Lower lobe of right lung (tissue), 2 donors: Measurements from ENCODE around the gene SEPTIN2. TPM values are rescaled to one million over a fixed set of nuclear protein-coding genes. Genes with fewer than 3 reads are reported as not detected.

ENCODE experiments used
- ATAC-seq, 2 donors: fragments of 200-7000 bp; cut with Tn5 transposase; one replicate each; pipeline ENCODE4 v1.9.1; 2020 to 2022; ENCODE audit warnings: mild to moderate bottlenecking in 2 of 2, moderate library complexity in 2 of 2
- DNase-seq: peaks from one replicate; pipeline ENCODE4 v3.0.0-alpha.2; 2020
- H3K27ac ChIP-seq: fragments of 200-600 bp; one replicate; pipeline ENCODE4 v1.8.0; 2022
- H3K27me3 ChIP-seq: fragments of 200-600 bp; one replicate; pipeline ENCODE4 v1.8.0; 2022; ENCODE audit warnings: low read depth
- H3K36me3 ChIP-seq: fragments of 200-600 bp; one replicate; pipeline ENCODE4 v1.8.0; 2022; ENCODE audit warnings: mild to moderate bottlenecking
- H3K4me1 ChIP-seq: fragments of 200-600 bp; one replicate; pipeline ENCODE4 v1.8.0; 2022
- H3K4me3 ChIP-seq: fragments of 200-600 bp; one replicate; pipeline ENCODE4 v1.8.0; 2022; ENCODE audit warnings: mild to moderate bottlenecking
- H3K9me3 ChIP-seq: fragments of 200-600 bp; one replicate; pipeline ENCODE4 v1.8.0; 2022
- CTCF ChIP-seq: fragments of 200-600 bp; IDR thresholded peaks from one replicate; pipeline ENCODE4 v1.8.0; 2022; ENCODE audit warnings: antibody characterized with exemption, mild to moderate bottlenecking
- intact Hi-C: fragments of 100-400 bp; cut with DNase I; formaldehyde crosslinking; loops from one replicate; pipeline ENCODE4 v1.11.0; 2022
- total RNA-seq: library from RNA; stranded (reverse); fragmentation: NEBNext Ultra II Directional; extraction: Animal tissue kit (Norgen Biotek cat#: 25700); gene quantifications from one replicate; pipeline ENCODE4 v1.2.1, GENCODE V29; 2021
- donor health status: DM: no; HTN: yes; CAD: no; lungs with severe emphysema.

SEPTIN2 gene
- total RNA-seq, 1 donor from 2014 or later, result 255 TPM

DNA sequence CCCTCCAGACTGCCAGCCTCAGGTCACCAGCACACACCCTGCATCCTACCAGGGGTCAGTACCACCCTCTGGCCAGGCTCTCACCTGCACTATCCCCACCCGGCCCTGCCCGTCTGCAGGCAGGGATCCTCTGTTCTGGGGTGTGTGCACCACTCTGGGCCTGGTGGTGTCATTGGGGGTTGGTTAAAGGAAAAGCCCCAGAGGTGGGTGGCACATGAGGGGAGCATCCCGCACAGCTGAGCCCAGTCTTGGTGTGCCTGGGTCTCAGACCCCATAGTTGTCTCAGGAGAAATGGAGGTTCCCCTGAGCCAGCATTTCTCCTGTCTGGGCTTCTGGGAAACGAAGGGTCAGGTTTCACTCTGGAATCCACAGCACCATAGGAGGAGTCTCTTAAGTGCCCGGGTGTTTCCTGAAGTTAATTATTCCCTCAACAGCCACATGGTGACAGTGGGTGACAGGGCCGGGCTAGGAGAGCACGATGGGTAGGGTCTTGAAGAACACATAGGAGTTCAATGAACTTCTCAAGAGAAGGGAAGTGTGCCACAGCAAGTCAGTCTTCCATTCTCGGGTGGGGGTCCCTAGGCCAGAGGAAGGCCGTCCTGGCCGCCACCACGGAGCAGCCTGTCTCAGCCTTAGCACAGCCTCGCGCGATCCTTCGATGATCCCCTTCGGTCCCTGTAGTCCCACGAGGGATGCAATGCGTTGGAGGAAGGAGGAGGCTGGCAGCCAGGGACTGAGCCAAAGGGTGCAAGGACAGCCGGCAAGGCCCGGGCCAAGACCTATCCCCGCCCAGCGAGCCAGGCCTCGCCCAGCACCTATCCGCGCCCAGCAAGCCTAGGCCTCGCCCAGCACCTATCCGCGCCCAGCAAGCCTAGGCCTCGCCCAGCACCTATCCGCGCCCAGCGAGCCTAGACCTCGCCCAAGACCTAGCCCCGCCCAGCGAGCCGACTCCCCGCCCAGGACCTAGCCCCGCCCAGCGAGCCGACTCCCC, 39.2 kb downstream of the SEPTIN2 start:
- intact Hi-C loops, result no loop called here
- Histone ChIP-seq H3K27ac (peak overlapping the region; percentile 75), H3K4me3 (peak overlapping the region; percentile 45), H3K27me3 (no peaks in the 10 kb centered on the region), H3K9me3 (no peaks in the 10 kb centered on the region), H3K36me3 (peaks cover 47% of the 10 kb centered on the region), H3K4me1 (peaks cover 50% of the 10 kb centered on the region)
- TF ChIP-seq CTCF, result no peak
- DNase-seq (peak; percentile 96), ATAC-seq (peak; percentile 68 to 71)

DNA sequence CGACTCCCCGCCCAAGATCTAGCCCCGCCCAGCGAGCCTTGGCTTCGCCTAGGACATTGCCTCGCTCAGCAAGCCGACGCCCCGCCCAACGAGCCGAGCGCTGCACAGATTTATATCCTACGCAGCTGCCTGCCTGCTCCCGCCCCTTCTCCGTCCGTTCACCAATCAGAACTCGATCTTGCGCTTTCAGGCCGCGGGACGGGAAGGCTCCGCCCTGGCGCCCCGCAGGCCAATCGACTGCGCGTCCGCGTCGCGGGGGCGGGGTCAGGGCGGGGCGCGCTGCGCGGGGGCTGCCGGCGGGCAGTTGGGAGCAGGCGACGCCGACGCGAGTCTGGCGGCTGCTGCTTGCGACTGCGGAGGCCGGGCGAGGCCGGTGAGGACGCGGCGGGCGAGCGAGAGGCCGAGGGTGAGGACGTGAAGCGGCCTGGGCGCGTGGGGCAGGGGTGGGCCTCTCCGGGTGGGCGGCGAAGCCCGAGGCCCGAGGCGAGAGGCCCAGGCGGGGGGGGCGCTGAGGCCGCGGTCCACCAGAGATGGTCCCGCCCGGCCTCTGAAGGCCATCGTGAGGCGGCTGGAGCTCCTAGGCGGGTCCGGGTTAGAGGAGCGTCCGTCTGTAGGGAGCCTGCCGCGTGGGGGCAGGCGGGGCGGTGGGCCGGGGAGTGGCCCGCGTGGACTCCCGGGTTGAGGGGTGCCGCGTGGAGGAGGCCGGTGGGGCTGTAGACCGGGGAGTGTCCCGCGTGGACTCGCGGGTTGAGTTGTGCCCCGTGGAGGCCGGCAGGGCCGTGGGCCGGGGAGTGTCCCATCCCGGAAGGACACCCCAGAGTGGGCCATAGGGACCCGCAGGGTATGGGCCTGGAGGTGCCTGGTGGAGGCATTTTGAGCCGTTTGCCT, 40.5 kb downstream of the SEPTIN2 start, which contains the start of gene FARP2:
FARP2 (plus strand) TSS at position 303 of the 888 bp plus-strand sequence. CDS start 16,823 bp downstream, outside the sequence.
- Histone ChIP-seq H3K36me3 (peaks cover 34% of the 10 kb centered on the region), H3K4me1 (peaks cover 45% of the 10 kb centered on the region), H3K9me3 (no peaks in the 10 kb centered on the region), H3K4me3 (peak within 1 kb of the TSS; percentile 72), H3K27ac (peak within 1 kb of the TSS; percentile 89), H3K27me3 (no peaks in the 10 kb centered on the region)
- ATAC-seq, result peak; percentile 91 to 95
- DNase-seq, result peak; percentile 100
- intact Hi-C loops, result no loop called here
- TF ChIP-seq CTCF, result no peak

GRCh38 chr2:241356871-241357260, 41.1 kb downstream of the SEPTIN2 start:
- no peak for TF ChIP-seq CTCF
- Histone ChIP-seq H3K27ac (peak overlapping the region; percentile 89), H3K4me3 (peak overlapping the region; percentile 72), H3K9me3 (no peaks in the 10 kb centered on the region), H3K27me3 (no peaks in the 10 kb centered on the region), H3K36me3 (peaks cover 28% of the 10 kb centered on the region), H3K4me1 (peaks cover 42% of the 10 kb centered on the region)
- ATAC-seq (no peak), DNase-seq (no peak)
- intact Hi-C loops, result no loop called here

GRCh38 chr2:241357531-241357930, 41.8 kb downstream of the SEPTIN2 start:
- peaks cover 43% of the 10 kb centered on the region for H3K4me1 ChIP-seq
- intact Hi-C loops, result no loop called here
- ATAC-seq (no peak), DNase-seq (no peak)
- peaks cover 21% of the 10 kb centered on the region for H3K36me3 ChIP-seq
- H3K4me3 ChIP-seq, result peak overlapping the region; percentile 72
- no peaks in the 10 kb centered on the region for H3K9me3 ChIP-seq
- no peaks in the 10 kb centered on the region for H3K27me3 ChIP-seq
- no peak for TF ChIP-seq CTCF
- no peak overlapping the region for H3K27ac ChIP-seq

DNA sequence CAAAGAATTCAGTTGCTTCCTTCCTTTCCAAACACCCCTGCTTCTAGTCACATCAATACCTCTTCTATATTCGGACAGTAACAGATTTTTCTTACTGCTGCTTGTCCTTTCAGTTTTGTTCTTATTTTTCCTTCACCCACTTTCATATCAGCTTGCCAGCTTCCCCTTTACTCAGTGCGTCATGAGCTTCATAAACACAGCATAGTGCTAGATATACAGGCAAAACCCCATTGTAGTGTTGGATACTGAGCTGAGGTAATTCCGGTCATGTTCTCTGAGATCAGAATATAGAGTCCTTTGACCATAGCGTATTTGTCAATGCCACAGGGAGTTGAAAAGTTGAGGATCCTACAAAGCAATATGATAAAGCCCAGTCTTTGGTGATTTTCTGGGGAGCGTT, 42.7 kb downstream of the SEPTIN2 start:
- intact Hi-C loops, result no loop called here
- no peak for ATAC-seq
- H3K4me3 ChIP-seq, result peak overlapping the region; percentile 72

More for the DNA sequence above, 42.7 kb downstream of the SEPTIN2 start:
- Histone ChIP-seq H3K27ac (no peak overlapping the region), H3K9me3 (no peaks in the 10 kb centered on the region), H3K27me3 (no peaks in the 10 kb centered on the region), H3K4me1 (peaks cover 52% of the 10 kb centered on the region), H3K36me3 (peaks cover 12% of the 10 kb centered on the region)
- no peak for DNase-seq
- no peak for TF ChIP-seq CTCF
